BJ (cell line): ENCODE data around the gene LHFPL2. TPM values are rescaled to one million over a fixed set of nuclear protein-coding genes. Genes with fewer than 3 reads are reported as not detected.

ENCODE experiments used
- CTCF ChIA-PET: fragments of 350-600 bp; formaldehyde crosslinking; extraction: SDS; loops from one replicate; lab custom pipeline; 2021; ENCODE audit warnings: antibody characterized with exemption, inconsistent platforms; lab: Yijun Ruan, JAX
- POLR2A ChIA-PET: fragments of 300-600 bp; sonication (Branson Sonifier 250); formaldehyde crosslinking; extraction: SDS; loops from one replicate; lab custom pipeline; 2021; ENCODE audit warnings: antibody characterized with exemption; lab: Charles Lee
- DNase-seq: peaks from one replicate; pipeline ENCODE4 v3.0.0-alpha.2; 2011; ENCODE audit warnings: low read depth
- H3K27me3 ChIP-seq: 2 replicates; pipeline ENCODE4 v1.6.0; 2011; ENCODE audit warnings: low read length; ENCODE audit not compliant: control insufficient read depth, insufficient read depth
- H3K36me3 ChIP-seq: 2 replicates; pipeline ENCODE4 v1.5.1; 2011; ENCODE audit warnings: low read length; ENCODE audit not compliant: control insufficient read depth, insufficient read depth
- H3K4me3 ChIP-seq: 2 replicates; pipeline ENCODE4 v1.5.1; 2011; ENCODE audit warnings: low read depth, mild to moderate bottlenecking, control low read depth, low read length
- CTCF ChIP-seq: IDR thresholded peaks from 2 replicates; pipeline ENCODE4 v1.5.1; 2011; ENCODE audit warnings: low read depth, mild to moderate bottlenecking, control low read depth, inconsistent platforms, low read length, moderate library complexity; ENCODE audit not compliant: insufficient read depth
- polyA plus RNA-seq: library from polyadenylated mRNA; depleted of rRNA; stranded (reverse); fragments of >200 nt; gene quantifications from 2 replicates; pipeline ENCODE4 v1.2.3, GENCODE V29; 2011

LHFPL2 gene
- polyA plus RNA-seq, 1 experiment, result 4.4 TPM

- Histone ChIP-seq H3K36me3 (peaks cover 6% of the 10 kb centered on the region), H3K27me3 (no peaks in the 10 kb centered on the region), H3K4me3 (no peak overlapping the region)
- CTCF ChIA-PET, result interaction anchor here (0.6 to 2.2 kb wide), 2 partner anchors 25 to 146 kb away, joined by 3 to 7 read pairs; no protein-coding TSS in a partner anchor
- DNase-seq, result no peak
- TF ChIP-seq CTCF, result no peak
- POLR2A ChIA-PET, result no interaction called here
Observed at GRCh38 chr5:78492224-78492623, 156.3 kb downstream of the LHFPL2 start.

- ChIA-PET POLR2A (no interaction called here), CTCF (interaction anchor here (2.2 kb wide), 1 partner anchor 24 kb away, joined by 7 read pairs; no protein-coding TSS in a partner anchor)
- no peak for DNase-seq
- TF ChIP-seq CTCF, result no peak
- H3K4me3 ChIP-seq, result no peak overlapping the region
- no peaks in the 10 kb centered on the region for H3K27me3 ChIP-seq
- peaks cover 7% of the 10 kb centered on the region for H3K36me3 ChIP-seq
Observed at GRCh38 chr5:78490709-78491485, 157.7 kb downstream of the LHFPL2 start.

GRCh38 chr5:78487846-78488245 lies 160.7 kb downstream of the LHFPL2 start:
- ChIA-PET CTCF (interaction anchor here (1.5 kb wide), 1 partner anchor 20 kb away, joined by 3 read pairs; no protein-coding TSS in a partner anchor), POLR2A (no interaction called here)
- no peaks in the 10 kb centered on the region for H3K27me3 ChIP-seq
- no peak overlapping the region for H3K4me3 ChIP-seq
- peaks cover 7% of the 10 kb centered on the region for H3K36me3 ChIP-seq
- no peak for TF ChIP-seq CTCF
- DNase-seq, result no peak

GRCh38 chr5:78486218-78486617 lies 162.4 kb downstream of the LHFPL2 start:
- H3K4me3 ChIP-seq, result no peak overlapping the region
- TF ChIP-seq CTCF, result no peak
- ChIA-PET POLR2A (no interaction called here), CTCF (interaction anchor here (1.5 to 3.5 kb wide), 3 partner anchors 10 to 18 kb away, joined by 3 to 13 read pairs (median 8); no protein-coding TSS in a partner anchor)
- peaks cover 7% of the 10 kb centered on the region for H3K36me3 ChIP-seq
- no peaks in the 10 kb centered on the region for H3K27me3 ChIP-seq
- DNase-seq, result no peak

GRCh38 chr5:78483809-78484521 lies 164.6 kb downstream of the LHFPL2 start:
- DNase-seq, result no peak
- ChIA-PET CTCF (interaction anchor here (3.5 kb wide), 2 partner anchors 13 to 16 kb away, joined by 8 to 13 read pairs; no protein-coding TSS in a partner anchor), POLR2A (no interaction called here)
- Histone ChIP-seq H3K27me3 (no peaks in the 10 kb centered on the region), H3K4me3 (no peak overlapping the region), H3K36me3 (peaks cover 7% of the 10 kb centered on the region)
- no peak for TF ChIP-seq CTCF
